ENCODE data around the gene DLK1. TPM values are rescaled to one million over a fixed set of nuclear protein-coding genes. Genes with fewer than 3 reads are reported as not detected.

The DLK1 gene
- total RNA-seq, 2 donors from 2014 or later, result not detected

GRCh38 chr14:100698066-100698465, 28.6 kb upstream of the DLK1 start:
- Histone ChIP-seq H3K27me3 (replicated peaks; ENCODE audit: insufficient read depth) (no peaks in the 10 kb centered on the region), H3K27ac (no peak overlapping the region), H3K4me1 (ENCODE audit: control insufficient read depth in 1 of 2, low read depth in 2 of 2) (no peaks in the 10 kb centered on the region), H3K9me3 (no peaks in the 10 kb centered on the region), H3K4me3 (no peak overlapping the region), H3K36me3 (no peaks in the 10 kb centered on the region)
- DNase-seq (ENCODE audit: low spot score) (no peak), ATAC-seq (ENCODE audit: insufficient number of reproducible peaks, low FRiP score, low read depth) (no peak)
- TF ChIP-seq CTCF (IDR thresholded peaks at IDR 0.05), result no peak

GRCh38 chr14:100698666-100699448, 27.8 kb upstream of the DLK1 start:
- no peaks in the 10 kb centered on the region for H3K9me3 ChIP-seq
- H3K4me3 ChIP-seq, result no peak overlapping the region
- DNase-seq (ENCODE audit: low spot score) (no peak), ATAC-seq (ENCODE audit: insufficient number of reproducible peaks, low FRiP score, low read depth) (no peak)
- H3K36me3 ChIP-seq, result no peaks in the 10 kb centered on the region
- no peak overlapping the region for H3K27ac ChIP-seq
- H3K27me3 ChIP-seq (replicated peaks; ENCODE audit: insufficient read depth), result no peaks in the 10 kb centered on the region
- no peaks in the 10 kb centered on the region for H3K4me1 ChIP-seq (ENCODE audit: control insufficient read depth in 1 of 2, low read depth in 2 of 2)
- no peak for TF ChIP-seq CTCF (IDR thresholded peaks at IDR 0.05)

GRCh38 chr14:100701314-100701713, 25.4 kb upstream of the DLK1 start:
- no peak overlapping the region for H3K4me3 ChIP-seq
- no peaks in the 10 kb centered on the region for H3K4me1 ChIP-seq (ENCODE audit: control insufficient read depth in 1 of 2, low read depth in 2 of 2)
- no peaks in the 10 kb centered on the region for H3K27me3 ChIP-seq (replicated peaks; ENCODE audit: insufficient read depth)
- H3K36me3 ChIP-seq, result no peaks in the 10 kb centered on the region
- DNase-seq (ENCODE audit: low spot score) (no peak), ATAC-seq (ENCODE audit: insufficient number of reproducible peaks, low FRiP score, low read depth) (no peak)
- no peak for TF ChIP-seq CTCF (IDR thresholded peaks at IDR 0.05)
- no peak overlapping the region for H3K27ac ChIP-seq
- no peaks in the 10 kb centered on the region for H3K9me3 ChIP-seq

- DNase-seq (ENCODE audit: low spot score), result no peak
These were observed 24.1 kb upstream of the DLK1 start for GRCh38 chr14:100702590-100702989.

More at GRCh38 chr14:100702590-100702989, 24.1 kb upstream of the DLK1 start:
- Histone ChIP-seq H3K27me3 (replicated peaks; ENCODE audit: insufficient read depth) (no peaks in the 10 kb centered on the region), H3K4me3 (no peak overlapping the region), H3K27ac (no peak overlapping the region), H3K36me3 (no peaks in the 10 kb centered on the region), H3K9me3 (no peaks in the 10 kb centered on the region), H3K4me1 (ENCODE audit: control insufficient read depth in 1 of 2, low read depth in 2 of 2) (no peaks in the 10 kb centered on the region)
- TF ChIP-seq CTCF (IDR thresholded peaks at IDR 0.05), result no peak
- no peak for ATAC-seq (ENCODE audit: insufficient number of reproducible peaks, low FRiP score, low read depth)

Data from thoracic aorta (tissue), 2 donors.